Activated CD8-positive, alpha-beta memory T cell treated with anti-CD3 and anti-CD28 coated beads, Interleukin-2, amount 50 U/mL, for 4 hours (primary cell): ENCODE measurements around the gene RPL39L.
"Not testable (repeated sequence)": the region's sequence is repeated elsewhere in the genome, so short reads cannot be mapped to it uniquely, and the experiment has no call there.

Source experiments
- DNase-seq: peaks from one replicate; pipeline ENCODE4 v3.0.0-alpha.2; 2020

The RPL39L gene

GRCh38 chr3:187136337-187136736 lies 3.0 kb downstream of the RPL39L start:
- no peak for DNase-seq

GRCh38 chr3:187135172-187135690 lies 4.1 kb downstream of the RPL39L start:
- DNase-seq, result not testable (repeated sequence)

GRCh38 chr3:187133181-187133580 lies 6.1 kb downstream of the RPL39L start:
- not testable (repeated sequence) for DNase-seq

- no peak for DNase-seq
Observed at GRCh38 chr3:187132666-187133065, 6.6 kb downstream of the RPL39L start.

- DNase-seq, result no peak
Observed at GRCh38 chr3:187131981-187132380, 7.3 kb downstream of the RPL39L start.

- no peak for DNase-seq
Observed at GRCh38 chr3:187130346-187131066, 8.8 kb downstream of the RPL39L start.

- no peak for DNase-seq
Observed at GRCh38 chr3:187125319-187126031, 13.8 kb downstream of the RPL39L start.

GRCh38 chr3:187122261-187122660 lies 17.0 kb downstream of the RPL39L start:
- DNase-seq, result no peak

- DNase-seq, result no peak
Observed at GRCh38 chr3:187120326-187120725, 19.0 kb downstream of the RPL39L start.

- no peak for DNase-seq
Observed at GRCh38 chr3:187114511-187114910, 24.8 kb downstream of the RPL39L start.

GRCh38 chr3:187112934-187113793 lies 26.1 kb downstream of the RPL39L start:
- DNase-seq, result no peak

- no peak for DNase-seq
Observed at GRCh38 chr3:187110156-187110555, 29.1 kb downstream of the RPL39L start.

- DNase-seq, result no peak
Observed at GRCh38 chr3:187107989-187108388, 31.3 kb downstream of the RPL39L start.

- DNase-seq, result no peak
Observed at GRCh38 chr3:187105700-187106099, 33.6 kb downstream of the RPL39L start.

GRCh38 chr3:187104933-187105332 lies 34.4 kb downstream of the RPL39L start:
- DNase-seq, result no peak

- DNase-seq, result no peak
Observed at GRCh38 chr3:187104342-187104741, 35.0 kb downstream of the RPL39L start.

GRCh38 chr3:187103251-187103650 lies 36.0 kb downstream of the RPL39L start:
- no peak for DNase-seq

GRCh38 chr3:187102073-187102634 lies 37.1 kb downstream of the RPL39L start:
- no peak for DNase-seq

- DNase-seq, result peak; percentile 55
Observed at GRCh38 chr3:187101184-187102072, 37.9 kb downstream of the RPL39L start.

GRCh38 chr3:187098923-187099512 lies 40.3 kb downstream of the RPL39L start:
- no peak for DNase-seq

GRCh38 chr3:187093320-187093719 lies 46.0 kb downstream of the RPL39L start:
- no peak for DNase-seq
